Keratinocyte (primary cell): ENCODE data around the gene VAV2. TPM values are rescaled to one million over a fixed set of nuclear protein-coding genes. Genes with fewer than 3 reads are reported as not detected.

Source experiments
- DNase-seq: peaks from one replicate; pipeline ENCODE4 v3.0.0-alpha.2; 2011; ENCODE audit warnings: low read depth, missing footprints, low spot score
- FAIRE-seq: peaks from 2 replicates; lab custom pipeline; 2011; peaks lifted over from hg19 to GRCh38; lab: Jason Lieb, UNC
- H2AFZ ChIP-seq: 2 replicates; pipeline ENCODE4 v1.6.0; 2012; ENCODE audit warnings: low read length, control low read depth, inconsistent platforms; ENCODE audit not compliant: control insufficient read depth
- H3K27ac ChIP-seq: 2 replicates; pipeline ENCODE4 v1.5.1; 2011; ENCODE audit warnings: low read length; ENCODE audit not compliant: control insufficient read depth, insufficient read depth
- H3K27me3 ChIP-seq: 3 replicates; pipeline ENCODE4 v1.6.0; 2011; ENCODE audit warnings: low read length; ENCODE audit not compliant: control insufficient read depth, insufficient read depth; ENCODE audit errors: extremely low read depth
- H3K36me3 ChIP-seq, 2 experiments: 2 replicates in 1 of 2; 3 replicates in 1 of 2; pipeline ENCODE4 v1.5.1; 2011; ENCODE audit warnings: low read length in 2 of 2, mild to moderate bottlenecking in 1 of 2; ENCODE audit not compliant: control insufficient read depth in 2 of 2, insufficient read depth in 2 of 2; ENCODE audit errors: extremely low read depth in 1 of 2
- H3K4me1 ChIP-seq: 3 replicates; pipeline ENCODE4 v1.5.1; 2011; ENCODE audit warnings: low read length; ENCODE audit not compliant: control insufficient read depth, insufficient read depth; ENCODE audit errors: extremely low read depth
- H3K4me2 ChIP-seq: 3 replicates; pipeline ENCODE4 v1.6.0; 2011; ENCODE audit warnings: low read depth, low read length; ENCODE audit not compliant: control insufficient read depth, insufficient read depth; ENCODE audit errors: extremely low read depth
- H3K4me3 ChIP-seq, 3 experiments: fragments of 200-600 bp in 1 of 3; sonication (generic) in 1 of 3; 2 replicates in 2 of 3; 3 replicates in 1 of 3; pipeline ENCODE4 v1.5.1; 2011 to 2016; ENCODE audit warnings: low read length in 3 of 3, mild to moderate bottlenecking in 3 of 3, control low read depth in 2 of 3, inconsistent platforms in 1 of 3, low read depth in 1 of 3, mixed read lengths in 1 of 3, mixed run types in 1 of 3, moderate library complexity in 1 of 3; ENCODE audit not compliant: control insufficient read depth in 2 of 3, insufficient read depth in 2 of 3; ENCODE audit errors: extremely low read depth in 1 of 3
- H3K79me2 ChIP-seq: 2 replicates; pipeline ENCODE4 v1.6.0; 2012; ENCODE audit warnings: low read length; ENCODE audit not compliant: control insufficient read depth, insufficient read depth
- H3K9ac ChIP-seq: 3 replicates; pipeline ENCODE4 v1.6.0; 2011; ENCODE audit warnings: low read length; ENCODE audit not compliant: control insufficient read depth, insufficient read depth; ENCODE audit errors: extremely low read depth
- H3K9me1 ChIP-seq: 3 replicates; pipeline ENCODE4 v1.6.0; 2011; ENCODE audit warnings: low read length; ENCODE audit not compliant: control insufficient read depth, insufficient read depth; ENCODE audit errors: extremely low read depth
- H3K9me3 ChIP-seq: 2 replicates; pipeline ENCODE4 v1.5.1; 2012; ENCODE audit warnings: low read depth, low read length; ENCODE audit not compliant: control insufficient read depth
- H4K20me1 ChIP-seq: 3 replicates; pipeline ENCODE4 v1.6.0; 2011; ENCODE audit warnings: low read length; ENCODE audit not compliant: control insufficient read depth, insufficient read depth; ENCODE audit errors: extremely low read depth
- CTCF ChIP-seq, 3 experiments: IDR thresholded peaks in 1 of 3; conservative IDR thresholded peaks in 1 of 3; optimal IDR thresholded peaks in 1 of 3; 2 replicates in 2 of 3; 3 replicates in 1 of 3; pipeline versions ENCODE3 to v1.5.1; 2011; ENCODE audit warnings: low read length in 3 of 3, mild to moderate bottlenecking in 3 of 3, moderate library complexity in 2 of 3, control low read depth in 1 of 3, inconsistent platforms in 1 of 3; ENCODE audit not compliant: insufficient read depth in 2 of 3; ENCODE audit errors: extremely low read depth in 1 of 3
- EZH2 ChIP-seq: IDR thresholded peaks from one replicate; pipeline ENCODE4 v1.6.1; 2012; ENCODE audit warnings: inconsistent platforms, mild to moderate bottlenecking, low read length, moderate library complexity
- dilution Hi-C: fragments of 300-500 bp; cut with MboI; formaldehyde crosslinking; loops from one replicate; pipeline ENCODE4 v1.7.0; 2020; ENCODE audit warnings: low sequenced_read_pairs; ENCODE audit not compliant: extremely low pct_ligation_motif_present
- polyA plus RNA-seq, 5 experiments: library from polyadenylated mRNA; depleted of rRNA in 3 of 5; stranded (reverse) in 3 of 5; stranded (forward) in 1 of 5; unstranded in 1 of 5; fragments of >200 nt; gene quantifications; 1 replicate in 1 of 5; 2 replicates in 3 of 5; 3 replicates in 1 of 5; pipeline versions ENCODE4 v1.2.1 to v1.2.3, GENCODE V29; 2011 to 2012; ENCODE audit warnings: missing spikeins in 2 of 5, low read depth in 1 of 5, low replicate concordance in 1 of 5

The VAV2 gene
- polyA plus RNA-seq, 1 donor (not counting 4 experiments of a cell fraction or from before 2014, with no cell fraction given): 16.4 TPM

GRCh38 chr9:133916159-133916541 is 76.0 kb downstream of the VAV2 start:
- no peak for FAIRE-seq
- H3K4me3 ChIP-seq: no peak overlapping the region
- H4K20me1 ChIP-seq: peaks cover 16% of the 10 kb centered on the region
- no peaks in the 10 kb centered on the region for H3K27me3 ChIP-seq
- DNase-seq: no peak
- peaks cover 5% of the 10 kb centered on the region for H3K4me1 ChIP-seq
- no peak overlapping the region for H3K27ac ChIP-seq
- H3K9me3 ChIP-seq: no peaks in the 10 kb centered on the region
- peaks cover 10% of the 10 kb centered on the region in 2 experiments for H3K36me3 ChIP-seq
- no peak overlapping the region for H3K9ac ChIP-seq
- peaks cover 2% of the 10 kb centered on the region for H3K9me1 ChIP-seq
- H3K4me2 ChIP-seq: no peak overlapping the region
- H3K79me2 ChIP-seq: peaks cover 87% of the 10 kb centered on the region
- H2AFZ ChIP-seq: no peak overlapping the region
- dilution Hi-C loops: no loop called here
- TF ChIP-seq CTCF (optimal IDR thresholded peaks at IDR 0.05 in 1 of 3, IDR thresholded peaks at IDR 0.05 in 1 of 3, conservative IDR thresholded peaks at IDR 0.05 in 1 of 3; ENCODE audit: extremely low read depth in 1 of 3, insufficient read depth in 2 of 3, low read length in 3 of 3) (no peak), EZH2 (no peak)

GRCh38 chr9:133915534-133916158 is 76.5 kb downstream of the VAV2 start:
- Histone ChIP-seq H3K9me1 (peaks cover 2% of the 10 kb centered on the region), H2AFZ (no peak overlapping the region), H3K9ac (no peak overlapping the region), H3K79me2 (peaks cover 86% of the 10 kb centered on the region), H3K27ac (no peak overlapping the region), H3K36me3 (peaks cover 10% of the 10 kb centered on the region in 2 experiments), H3K27me3 (no peaks in the 10 kb centered on the region), H3K4me1 (peaks cover 9% of the 10 kb centered on the region), H3K4me3 (no peak overlapping the region), H3K4me2 (no peak overlapping the region), H3K9me3 (no peaks in the 10 kb centered on the region), H4K20me1 (peaks cover 11% of the 10 kb centered on the region)
- dilution Hi-C loops: no loop called here
- FAIRE-seq (no peak), DNase-seq (no peak)
- TF ChIP-seq CTCF (optimal IDR thresholded peaks at IDR 0.05 in 1 of 3, IDR thresholded peaks at IDR 0.05 in 1 of 3, conservative IDR thresholded peaks at IDR 0.05 in 1 of 3; ENCODE audit: extremely low read depth in 1 of 3, insufficient read depth in 2 of 3, low read length in 3 of 3): no peak
- TF ChIP-seq EZH2: no peak
